Mesendoderm (in vitro differentiated cells): ENCODE results near the gene HIF3A. TPM values are rescaled to one million over a fixed set of nuclear protein-coding genes. Genes with fewer than 3 reads are reported as not detected.

ENCODE experiments used
- small RNA-seq: library from polyadenylated mRNA; stranded (forward); fragments of <200 nt; extraction: miRNeasy Mini kit (QIAGEN cat#:217004); gene quantifications from one replicate; pipeline ENCODE3, GENCODE V24; 2013; ENCODE audit not compliant: insufficient read depth

The HIF3A gene

Small RNAs within 50 kb of the gene (small RNA-seq; reads per million reads assigned to genes)
- not detected for gene RNU6-924P
